ENCODE measurements around the gene CCDC134. TPM values are rescaled to one million over a fixed set of nuclear protein-coding genes. Genes with fewer than 3 reads are reported as not detected.

CCDC134 gene
- total and polyA plus RNA-seq, 3 experiments from 2014 or later, result 5.5 to 19.9 (median 17.9) TPM

DNA sequence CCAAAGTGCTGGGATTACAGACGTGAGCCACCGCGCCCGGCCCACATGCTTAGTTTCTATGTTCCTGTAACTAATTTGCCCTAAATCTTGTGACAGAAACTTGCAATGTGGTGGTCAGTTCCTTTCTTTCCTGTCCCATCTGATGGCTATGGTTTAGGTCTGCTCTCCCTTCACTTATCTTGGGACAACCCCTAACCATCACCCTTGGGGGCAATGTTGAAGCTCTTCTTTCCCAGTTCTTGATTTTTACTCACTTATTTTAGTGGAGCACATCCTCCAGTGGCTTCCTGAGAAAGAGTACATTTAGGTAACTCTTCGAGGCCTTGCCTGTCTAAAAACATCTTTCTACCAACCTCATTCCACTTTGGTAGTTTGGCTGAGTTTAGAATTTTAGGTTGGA is 39.7 kb downstream of the CCDC134 start:
- DNase-seq, result no peak
- Mint-ChIP-seq H3K9me3 (no peaks in the 10 kb centered on the region), H3K27me3 (no peaks in the 10 kb centered on the region), H3K4me1 (peaks cover 40 to 80% (median 76%) of the 10 kb centered on the region in 3 donors), H3K27ac (peak overlapping the region in 6 of 8 donors; percentile 24 to 77 (median 62)), H3K4me3 (no peak overlapping the region), H3K36me3 (peaks cover 0 to 39% (median 8%) of the 10 kb centered on the region in 3 donors)
- ChIA-PET POLR2A (no interaction called here), CTCF (interaction anchor here (0.7 kb wide), 1 partner anchor 19 kb away, joined by 3 read pairs; no protein-coding TSS in a partner anchor)
- Histone ChIP-seq H3K9me3 (ENCODE audit: low read length) (no peaks in the 10 kb centered on the region), H3K4me1 (ENCODE audit: insufficient read depth, low read length) (peaks cover 6% of the 10 kb centered on the region), H3K27ac (ENCODE audit: low read depth, low read length) (no peak overlapping the region), H3K36me3 (ENCODE audit: insufficient read depth, low read length) (no peaks in the 10 kb centered on the region), H3K27me3 (ENCODE audit: insufficient read depth, low read length, poor library complexity, severe bottlenecking) (no peaks in the 10 kb centered on the region), H3K4me3 (ENCODE audit: low read length) (no peak overlapping the region)

DNA sequence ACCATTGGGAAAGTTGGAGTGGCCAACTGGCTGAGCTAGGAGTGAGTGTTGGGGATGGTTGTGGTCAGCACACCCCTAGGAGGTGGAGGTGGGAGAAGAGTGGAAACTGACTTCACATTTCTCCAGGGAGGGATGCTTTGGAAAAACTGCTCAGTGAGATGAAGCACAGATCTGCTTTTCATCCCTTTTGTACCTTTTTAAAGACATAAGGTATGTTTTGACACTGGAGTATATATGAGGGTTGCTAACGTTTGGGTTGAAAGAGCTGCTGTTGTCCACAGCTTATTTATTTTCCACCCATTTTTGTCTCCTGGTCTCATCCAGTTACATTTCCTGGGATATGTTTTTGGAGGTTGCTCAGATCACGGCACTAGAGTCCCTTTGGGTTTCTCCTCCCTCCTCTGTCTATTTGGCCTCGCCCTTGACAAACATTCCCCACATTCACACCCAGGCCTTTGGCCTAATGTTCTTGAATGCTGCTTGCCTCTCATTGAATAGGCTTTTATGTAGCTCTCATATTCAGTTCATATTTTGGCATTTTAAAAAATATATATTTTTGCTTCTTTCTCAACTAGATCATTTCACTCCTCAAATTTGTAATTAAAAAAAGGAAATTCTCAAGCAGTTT is 40.7 kb downstream of the CCDC134 start:
- Histone ChIP-seq H3K4me3 (ENCODE audit: low read length) (no peak overlapping the region), H3K36me3 (ENCODE audit: insufficient read depth, low read length) (no peaks in the 10 kb centered on the region), H3K27me3 (ENCODE audit: insufficient read depth, low read length, poor library complexity, severe bottlenecking) (no peaks in the 10 kb centered on the region), H3K27ac (ENCODE audit: low read depth, low read length) (no peak overlapping the region), H3K4me1 (ENCODE audit: insufficient read depth, low read length) (peaks cover 6% of the 10 kb centered on the region), H3K9me3 (ENCODE audit: low read length) (no peaks in the 10 kb centered on the region)
- no peak for DNase-seq
- peaks cover 49 to 84% (median 80%) of the 10 kb centered on the region in 3 donors for H3K4me1 Mint-ChIP-seq
- peaks cover 0 to 34% (median 8%) of the 10 kb centered on the region in 3 donors for H3K36me3 Mint-ChIP-seq
- ChIA-PET CTCF (interaction anchor here (1.1 kb wide), 1 partner anchor 16 kb away, joined by 3 read pairs; no protein-coding TSS in a partner anchor), POLR2A (no interaction called here)
- H3K27ac Mint-ChIP-seq, result peak overlapping the region in 5 of 8 donors; percentile 35 to 78 (median 59)
- H3K27me3 Mint-ChIP-seq, result no peaks in the 10 kb centered on the region
- no peak overlapping the region for H3K4me3 Mint-ChIP-seq
- H3K9me3 Mint-ChIP-seq, result no peaks in the 10 kb centered on the region

DNA sequence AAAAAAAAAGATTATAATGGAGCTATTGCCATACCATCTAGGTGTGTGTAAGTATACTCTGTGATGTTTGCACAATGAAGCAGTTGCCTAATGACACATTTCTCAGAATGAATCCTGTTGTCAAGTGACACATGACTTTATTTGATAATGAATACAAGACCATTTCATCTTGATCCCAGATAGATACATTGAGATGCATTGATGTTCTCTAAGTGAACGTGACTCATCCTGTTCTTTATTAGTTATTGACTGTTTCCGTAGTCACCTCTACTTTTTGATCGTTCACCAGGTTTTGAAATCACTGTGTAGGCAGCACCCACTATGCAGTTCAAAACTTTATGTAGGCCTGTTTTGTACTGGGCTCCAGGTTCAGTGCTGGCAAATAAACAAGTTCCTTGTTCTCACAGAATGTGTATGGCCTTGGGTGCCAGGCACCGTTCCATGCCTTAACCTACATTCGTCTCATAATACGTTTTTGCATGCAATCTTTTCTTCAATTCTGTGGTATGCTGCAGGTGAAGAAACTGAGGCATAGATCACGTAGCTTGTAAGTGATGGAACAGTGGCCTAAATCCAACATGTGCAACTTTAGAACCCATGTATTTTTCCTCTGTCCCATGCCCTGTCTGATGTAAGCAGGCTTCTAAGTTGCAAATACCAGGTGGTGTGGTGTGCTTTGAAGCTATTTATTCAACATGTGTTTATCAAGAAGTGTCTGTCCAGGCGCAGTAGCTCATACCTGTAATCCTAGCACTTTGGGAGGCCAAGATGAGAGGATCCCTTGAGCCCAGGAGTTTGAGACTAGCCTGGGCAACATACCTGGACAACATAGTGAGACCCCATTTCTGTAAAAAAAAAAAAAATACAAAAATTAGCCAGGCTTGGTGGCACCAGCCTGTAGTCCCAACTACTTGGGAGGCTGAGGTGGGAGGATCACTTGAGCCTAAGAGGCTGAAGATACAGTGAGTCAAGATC is 42.8 kb downstream of the CCDC134 start:
- CTCF ChIA-PET, result interaction anchor here (0.6 to 1.5 kb wide), 5 partner anchors 10 to 146 kb away, joined by 3 read pairs; partner anchors contain the start of gene SREBF2
- peak overlapping the region in 4 of 8 donors; percentile 37 to 77 (median 48) for H3K27ac Mint-ChIP-seq
- Histone ChIP-seq H3K27me3 (ENCODE audit: insufficient read depth, low read length, poor library complexity, severe bottlenecking) (no peaks in the 10 kb centered on the region), H3K4me3 (ENCODE audit: low read length) (no peak overlapping the region), H3K4me1 (ENCODE audit: insufficient read depth, low read length) (peaks cover 11% of the 10 kb centered on the region), H3K9me3 (ENCODE audit: low read length) (no peaks in the 10 kb centered on the region), H3K36me3 (ENCODE audit: insufficient read depth, low read length) (no peaks in the 10 kb centered on the region), H3K27ac (ENCODE audit: low read depth, low read length) (no peak overlapping the region)
- POLR2A ChIA-PET, result no interaction called here
- H3K27me3 Mint-ChIP-seq, result no peaks in the 10 kb centered on the region
- peak overlapping the region in 2 of 7 donors; percentile 7 to 21 for H3K4me3 Mint-ChIP-seq
- peaks cover 52 to 85% (median 80%) of the 10 kb centered on the region in 3 donors for H3K4me1 Mint-ChIP-seq
- peaks cover 0 to 21% (median 2%) of the 10 kb centered on the region in 3 donors for H3K36me3 Mint-ChIP-seq
- no peak for DNase-seq
- no peaks in the 10 kb centered on the region for H3K9me3 Mint-ChIP-seq

DNA sequence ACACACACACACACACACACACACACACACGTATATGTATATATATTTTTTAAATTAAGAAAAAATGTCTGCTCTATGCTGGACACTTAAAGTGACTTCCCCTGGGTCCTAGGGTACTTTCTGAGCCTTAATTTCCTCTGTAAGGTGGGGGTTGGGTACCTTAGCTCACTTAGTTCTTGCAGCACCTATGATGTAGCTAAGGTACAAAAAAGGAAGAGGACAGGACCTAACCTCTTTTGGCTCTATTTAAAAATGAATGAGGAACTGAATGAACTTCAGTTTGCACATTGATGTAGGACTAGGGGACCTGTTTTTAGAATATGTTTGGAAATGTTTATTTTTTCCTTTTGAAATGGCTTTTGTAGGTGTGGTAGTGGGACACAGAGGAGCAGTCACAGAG is 43.6 kb downstream of the CCDC134 start:
- H3K9me3 Mint-ChIP-seq, result no peaks in the 10 kb centered on the region
- no peaks in the 10 kb centered on the region for H3K27me3 Mint-ChIP-seq
- H3K27me3 ChIP-seq (ENCODE audit: insufficient read depth, low read length, poor library complexity, severe bottlenecking), result no peaks in the 10 kb centered on the region
- H3K36me3 Mint-ChIP-seq, result peaks cover 0 to 21% (median 2%) of the 10 kb centered on the region in 3 donors
- H3K4me1 Mint-ChIP-seq, result peaks cover 52 to 85% (median 82%) of the 10 kb centered on the region in 3 donors
- no peak overlapping the region for H3K4me3 ChIP-seq (ENCODE audit: low read length)
- DNase-seq, result no peak
- H3K36me3 ChIP-seq (ENCODE audit: insufficient read depth, low read length), result no peaks in the 10 kb centered on the region
- CTCF ChIA-PET, result interaction anchor here (0.9 to 1.5 kb wide), 3 partner anchors 11 to 97 kb away, joined by 3 read pairs; partner anchors contain the start of gene SREBF2
- H3K27ac Mint-ChIP-seq, result peak overlapping the region in 2 of 8 donors; percentile 77 to 80
- H3K4me1 ChIP-seq (ENCODE audit: insufficient read depth, low read length), result peaks cover 16% of the 10 kb centered on the region
- no peak overlapping the region for H3K27ac ChIP-seq (ENCODE audit: low read depth, low read length)
- H3K4me3 Mint-ChIP-seq, result no peak overlapping the region
- no peaks in the 10 kb centered on the region for H3K9me3 ChIP-seq (ENCODE audit: low read length)
- POLR2A ChIA-PET, result no interaction called here

DNA sequence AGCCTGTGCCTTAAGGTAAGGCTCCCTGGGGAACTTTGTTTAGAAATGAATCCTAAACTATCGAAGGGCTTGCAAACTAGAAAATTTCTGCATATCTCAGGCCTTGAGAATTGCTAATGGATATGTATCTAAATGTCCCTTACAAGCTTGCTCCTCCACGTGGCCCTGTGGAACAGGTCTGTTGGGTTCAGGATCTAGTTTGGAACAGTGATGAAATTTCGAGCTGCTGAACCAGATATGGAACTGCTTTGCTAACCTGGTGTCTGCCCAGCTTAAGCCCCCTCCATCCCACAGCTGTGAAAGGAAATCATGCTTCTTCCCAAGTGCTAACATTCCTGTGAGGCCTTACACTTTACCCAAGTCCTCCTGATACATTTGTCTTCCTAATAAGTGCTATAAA is 44.0 kb downstream of the CCDC134 start:
- no peak for DNase-seq
- Histone ChIP-seq H3K36me3 (ENCODE audit: insufficient read depth, low read length) (no peaks in the 10 kb centered on the region), H3K27me3 (ENCODE audit: insufficient read depth, low read length, poor library complexity, severe bottlenecking) (no peaks in the 10 kb centered on the region), H3K4me1 (ENCODE audit: insufficient read depth, low read length) (peaks cover 16% of the 10 kb centered on the region), H3K4me3 (ENCODE audit: low read length) (no peak overlapping the region), H3K9me3 (ENCODE audit: low read length) (no peaks in the 10 kb centered on the region), H3K27ac (ENCODE audit: low read depth, low read length) (no peak overlapping the region)
- no peaks in the 10 kb centered on the region for H3K9me3 Mint-ChIP-seq
- peak overlapping the region in 1 of 8 donors; percentile 29 for H3K27ac Mint-ChIP-seq
- no peaks in the 10 kb centered on the region for H3K27me3 Mint-ChIP-seq
- ChIA-PET CTCF (interaction anchor here (1.5 kb wide), 1 partner anchor 98 kb away, joined by 3 read pairs; no protein-coding TSS in a partner anchor), POLR2A (no interaction called here)
- peaks cover 49 to 80% (median 77%) of the 10 kb centered on the region in 3 donors for H3K4me1 Mint-ChIP-seq
- H3K36me3 Mint-ChIP-seq, result peaks cover 0 to 18% (median 0%) of the 10 kb centered on the region in 3 donors
- H3K4me3 Mint-ChIP-seq, result no peak overlapping the region

DNA sequence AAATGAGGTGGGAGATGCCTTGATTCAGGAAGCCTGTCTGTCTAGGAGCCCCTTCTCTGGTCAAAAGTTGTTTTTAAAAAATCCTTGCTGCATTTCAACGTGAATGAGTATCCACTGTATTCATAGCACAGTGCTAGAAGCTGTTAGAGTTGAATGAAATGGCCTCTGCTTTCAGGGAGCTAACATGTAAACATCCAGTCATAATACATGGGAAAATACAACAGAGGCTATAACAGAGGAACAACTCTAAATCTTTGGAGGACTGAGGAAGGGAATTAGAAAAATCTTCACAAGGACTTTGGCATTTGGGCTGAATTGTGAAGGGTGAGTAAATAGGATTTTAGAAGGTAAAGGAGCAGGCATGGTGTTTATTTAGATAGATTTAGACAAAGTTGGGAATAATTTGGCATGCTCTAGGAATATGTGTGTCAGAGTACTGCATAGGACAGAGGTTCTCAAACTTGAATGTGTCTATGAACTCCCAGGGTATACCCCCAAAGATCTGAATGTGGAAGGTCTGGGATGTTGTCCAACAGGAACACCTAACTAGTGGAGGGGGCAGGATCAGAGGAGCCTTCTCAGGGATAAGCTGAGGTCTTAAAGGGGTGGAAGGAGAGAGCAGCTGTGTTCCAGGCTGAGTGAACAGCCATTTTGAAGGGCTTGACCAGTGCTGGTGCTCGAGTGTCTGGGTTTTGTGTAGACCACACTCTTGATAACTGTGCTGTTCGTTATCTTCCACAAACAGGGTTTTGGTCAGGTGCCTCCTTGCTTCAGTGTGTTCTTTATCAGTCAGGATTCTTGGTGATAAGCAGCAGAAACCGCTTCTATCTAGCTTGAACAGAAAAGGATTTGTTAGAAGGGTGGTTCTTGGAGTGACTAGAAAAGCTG is 45.1 kb downstream of the CCDC134 start:
- no peak overlapping the region for H3K4me3 Mint-ChIP-seq

More for the DNA sequence above, 45.1 kb downstream of the CCDC134 start:
- no peak overlapping the region for H3K4me3 ChIP-seq (ENCODE audit: low read length)
- peaks cover 16% of the 10 kb centered on the region for H3K4me1 ChIP-seq (ENCODE audit: insufficient read depth, low read length)
- H3K36me3 Mint-ChIP-seq, result peaks cover 0 to 13% (median 0%) of the 10 kb centered on the region in 3 donors
- POLR2A ChIA-PET, result interaction anchor here (0.7 kb wide), 1 partner anchor 13 kb away, joined by 3 read pairs; the partner anchor contains the start of gene SREBF2
- H3K27ac Mint-ChIP-seq, result peak overlapping the region in 5 of 8 donors; percentile 1 to 69 (median 42)
- no peaks in the 10 kb centered on the region for H3K27me3 Mint-ChIP-seq
- H3K36me3 ChIP-seq (ENCODE audit: insufficient read depth, low read length), result no peaks in the 10 kb centered on the region
- H3K9me3 ChIP-seq (ENCODE audit: low read length), result no peaks in the 10 kb centered on the region
- H3K27ac ChIP-seq (ENCODE audit: low read depth, low read length), result no peak overlapping the region
- no peaks in the 10 kb centered on the region for H3K27me3 ChIP-seq (ENCODE audit: insufficient read depth, low read length, poor library complexity, severe bottlenecking)
- DNase-seq, result no peak
- no peaks in the 10 kb centered on the region for H3K9me3 Mint-ChIP-seq
- CTCF ChIA-PET, result interaction anchor here (1.1 to 2.3 kb wide), 2 partner anchors 12 to 148 kb away, joined by 4 to 9 read pairs; no protein-coding TSS in a partner anchor
- H3K4me1 Mint-ChIP-seq, result peaks cover 44 to 75% (median 70%) of the 10 kb centered on the region in 3 donors
